SK-N-MC (cell line): Measurements from ENCODE around the gene RHBG.

ENCODE experiments used
- EZH2 ChIP-seq: fragments of 200-600 bp; sonication (generic); IDR thresholded peaks from one replicate; pipeline ENCODE4 v1.6.1; 2017; ENCODE audit warnings: antibody characterized with exemption
- FOXP2 ChIP-seq: optimal IDR thresholded peaks from 2 replicates; pipeline ENCODE3; 2011; ENCODE audit warnings: mild to moderate bottlenecking, moderate library complexity; ENCODE audit not compliant: insufficient read depth; ENCODE audit errors: extremely low read length, control extremely low read depth
- POLR2AphosphoS5 ChIP-seq: IDR thresholded peaks from 2 replicates; pipeline ENCODE4 v1.6.1; 2012; ENCODE audit warnings: mild to moderate bottlenecking, low read depth, low read length, borderline replicate concordance

DNA sequence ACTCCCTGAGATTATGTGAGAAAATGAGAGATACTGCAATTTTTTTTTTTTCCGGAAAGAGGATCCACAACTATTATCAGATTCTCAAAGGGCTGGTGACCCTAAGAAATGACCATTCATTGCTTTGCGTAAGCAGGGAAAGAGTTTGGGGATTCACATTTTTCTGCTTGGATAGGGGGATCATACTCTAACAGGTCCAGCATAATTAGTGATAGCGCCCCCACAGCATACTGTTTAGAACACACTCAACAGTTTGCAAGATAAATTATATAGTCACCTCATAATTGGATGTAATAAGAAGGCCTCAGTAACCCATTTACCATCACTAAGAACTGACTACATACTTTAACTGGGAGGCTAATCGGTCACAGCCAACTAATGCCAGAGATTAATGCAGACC, 32.8 kb upstream of the RHBG start:
- TF ChIP-seq POLR2AphosphoS5 (no peak), EZH2 (no peak), FOXP2 (no peak)
